Activated T-helper 17 cell treated with anti-CD3 and anti-CD28 coated beads, Interleukin-2, amount 50 U/mL, for 72 hours (primary cell): ENCODE results near the gene CNIH2. TPM values are rescaled to one million over a fixed set of nuclear protein-coding genes. Genes with fewer than 3 reads are reported as not detected.
A peak's percentile ranks its signal among the peaks of the same experiment; 100 is the strongest.

Source experiments
- ATAC-seq: fragments of 150-1000 bp; cut with Tn5 transposase; replicated peaks from 2 replicates; pipeline ENCODE4 v1.10.0; 2021; ENCODE audit warnings: mild to moderate bottlenecking, moderate library complexity
- H3K27ac Mint-ChIP-seq: one replicate; pipeline ENCODE4 v1.8.0; 2022; ENCODE audit warnings: mixed read lengths
- H3K27me3 Mint-ChIP-seq: one replicate; pipeline ENCODE4 v1.8.0; 2022; ENCODE audit warnings: mixed read lengths
- H3K36me3 Mint-ChIP-seq: one replicate; pipeline ENCODE4 v1.8.0; 2022; ENCODE audit warnings: low read depth, mild to moderate bottlenecking, mixed read lengths
- H3K4me1 Mint-ChIP-seq: one replicate; pipeline ENCODE4 v1.8.0; 2022; ENCODE audit warnings: mixed read lengths
- H3K4me3 Mint-ChIP-seq: one replicate; pipeline ENCODE4 v1.8.0; 2022; ENCODE audit warnings: mild to moderate bottlenecking, mixed read lengths
- H3K9me3 Mint-ChIP-seq: one replicate; pipeline ENCODE4 v1.8.0; 2022; ENCODE audit warnings: mixed read lengths
- total RNA-seq, 2 donors: library from RNA; stranded (reverse); gene quantifications; one replicate each; pipeline ENCODE4 v1.2.3, GENCODE V29; 2022

CNIH2 gene
- total RNA-seq, 2 donors from 2014 or later: 3.9 to 5.0 TPM

GRCh38 chr11:66288671-66289547, 10.9 kb downstream of the CNIH2 start, which contains the start of gene YIF1A:
TSS of gene YIF1A (minus strand) at chr11:66289143. CDS start at chr11:66288985, 158 bp downstream.
- H3K4me1 Mint-ChIP-seq: peaks cover 8% of the 10 kb centered on the region
- peak within 1 kb of the TSS; percentile 96 for H3K27ac Mint-ChIP-seq
- peak; percentile 96 for ATAC-seq
- no peaks in the 10 kb centered on the region for H3K9me3 Mint-ChIP-seq
- H3K27me3 Mint-ChIP-seq: peaks cover 10% of the 10 kb centered on the region
- H3K4me3 Mint-ChIP-seq: peak within 1 kb of the TSS; percentile 92
- no peaks in the 10 kb centered on the region for H3K36me3 Mint-ChIP-seq

- Mint-ChIP-seq H3K4me1 (peaks cover 8% of the 10 kb centered on the region), H3K27ac (peak overlapping the region; percentile 96), H3K9me3 (no peaks in the 10 kb centered on the region), H3K4me3 (peak overlapping the region; percentile 92), H3K27me3 (peaks cover 10% of the 10 kb centered on the region), H3K36me3 (no peaks in the 10 kb centered on the region)
- ATAC-seq: peak; percentile 73
Measured at GRCh38 chr11:66289548-66290329, 11.8 kb downstream of the CNIH2 start.

GRCh38 chr11:66290330-66290621, 12.3 kb downstream of the CNIH2 start:
- Mint-ChIP-seq H3K36me3 (no peaks in the 10 kb centered on the region), H3K27me3 (peaks cover 10% of the 10 kb centered on the region), H3K27ac (peak overlapping the region; percentile 96), H3K9me3 (no peaks in the 10 kb centered on the region), H3K4me1 (peaks cover 8% of the 10 kb centered on the region), H3K4me3 (peak overlapping the region; percentile 92)
- ATAC-seq: no peak

- ATAC-seq: no peak
- peaks cover 10% of the 10 kb centered on the region for H3K27me3 Mint-ChIP-seq
- H3K4me1 Mint-ChIP-seq: peaks cover 8% of the 10 kb centered on the region
- peak overlapping the region; percentile 92 for H3K4me3 Mint-ChIP-seq
- no peak overlapping the region for H3K27ac Mint-ChIP-seq
- H3K9me3 Mint-ChIP-seq: no peaks in the 10 kb centered on the region
- no peaks in the 10 kb centered on the region for H3K36me3 Mint-ChIP-seq
Measured at GRCh38 chr11:66291303-66291705, 13.3 kb downstream of the CNIH2 start.

GRCh38 chr11:66291706-66292542, 13.9 kb downstream of the CNIH2 start, which contains the start of gene TMEM151A:
TSS of gene TMEM151A (plus strand) at chr11:66291894. CDS start at chr11:66292014, 120 bp downstream.
- Mint-ChIP-seq H3K9me3 (no peaks in the 10 kb centered on the region), H3K4me3 (peak within 1 kb of the TSS; percentile 92), H3K27me3 (peaks cover 10% of the 10 kb centered on the region), H3K4me1 (peaks cover 8% of the 10 kb centered on the region), H3K27ac (peak within 1 kb of the TSS; percentile 96), H3K36me3 (no peaks in the 10 kb centered on the region)
- ATAC-seq: no peak

- Mint-ChIP-seq H3K4me3 (peak overlapping the region; percentile 35), H3K27ac (no peak overlapping the region)
Measured at GRCh38 chr11:66292543-66293332, 14.8 kb downstream of the CNIH2 start.

GRCh38 chr11:66293352-66293751, 15.4 kb downstream of the CNIH2 start:
- H3K4me3 Mint-ChIP-seq: no peak overlapping the region
- no peak overlapping the region for H3K27ac Mint-ChIP-seq
- ATAC-seq: no peak
- H3K4me1 Mint-ChIP-seq: peaks cover 8% of the 10 kb centered on the region
- no peaks in the 10 kb centered on the region for H3K36me3 Mint-ChIP-seq
- no peaks in the 10 kb centered on the region for H3K9me3 Mint-ChIP-seq
- peaks cover 10% of the 10 kb centered on the region for H3K27me3 Mint-ChIP-seq

More at GRCh38 chr11:66292543-66293332, 14.8 kb downstream of the CNIH2 start:
- no peaks in the 10 kb centered on the region for H3K36me3 Mint-ChIP-seq
- H3K9me3 Mint-ChIP-seq: no peaks in the 10 kb centered on the region
- peaks cover 8% of the 10 kb centered on the region for H3K4me1 Mint-ChIP-seq
- H3K27me3 Mint-ChIP-seq: peaks cover 10% of the 10 kb centered on the region
- no peak for ATAC-seq

- Mint-ChIP-seq H3K27me3 (peaks cover 10% of the 10 kb centered on the region), H3K36me3 (no peaks in the 10 kb centered on the region), H3K4me1 (peaks cover 8% of the 10 kb centered on the region), H3K27ac (no peak overlapping the region), H3K9me3 (no peaks in the 10 kb centered on the region), H3K4me3 (no peak overlapping the region)
- ATAC-seq: no peak
Measured at GRCh38 chr11:66293777-66294625, 16.0 kb downstream of the CNIH2 start.

GRCh38 chr11:66294626-66295620, 16.9 kb downstream of the CNIH2 start:
- ATAC-seq: no peak
- H3K27ac Mint-ChIP-seq: no peak overlapping the region
- peaks cover 8% of the 10 kb centered on the region for H3K4me1 Mint-ChIP-seq
- no peak overlapping the region for H3K4me3 Mint-ChIP-seq
- H3K36me3 Mint-ChIP-seq: no peaks in the 10 kb centered on the region
- peaks cover 10% of the 10 kb centered on the region for H3K27me3 Mint-ChIP-seq
- H3K9me3 Mint-ChIP-seq: no peaks in the 10 kb centered on the region

GRCh38 chr11:66297610-66298009, 19.6 kb downstream of the CNIH2 start:
- Mint-ChIP-seq H3K9me3 (no peaks in the 10 kb centered on the region), H3K36me3 (no peaks in the 10 kb centered on the region), H3K4me3 (no peak overlapping the region)

GRCh38 chr11:66299186-66299585, 21.2 kb downstream of the CNIH2 start:
- H3K27ac Mint-ChIP-seq: no peak overlapping the region
- no peaks in the 10 kb centered on the region for H3K27me3 Mint-ChIP-seq
- no peak overlapping the region for H3K4me3 Mint-ChIP-seq
- no peak for ATAC-seq
- H3K9me3 Mint-ChIP-seq: no peaks in the 10 kb centered on the region
- H3K4me1 Mint-ChIP-seq: no peaks in the 10 kb centered on the region
- H3K36me3 Mint-ChIP-seq: no peaks in the 10 kb centered on the region

More at GRCh38 chr11:66297610-66298009, 19.6 kb downstream of the CNIH2 start:
- Mint-ChIP-seq H3K27me3 (peaks cover 8% of the 10 kb centered on the region), H3K4me1 (no peaks in the 10 kb centered on the region), H3K27ac (no peak overlapping the region)
- no peak for ATAC-seq

GRCh38 chr11:66302656-66303055, 24.7 kb downstream of the CNIH2 start:
- Mint-ChIP-seq H3K4me3 (no peak overlapping the region), H3K36me3 (no peaks in the 10 kb centered on the region), H3K9me3 (no peaks in the 10 kb centered on the region), H3K27me3 (no peaks in the 10 kb centered on the region), H3K27ac (no peak overlapping the region), H3K4me1 (no peaks in the 10 kb centered on the region)
- ATAC-seq: no peak
